GM18526 (cell line): ENCODE results near the gene IL1RAPL1.

ENCODE experiments used
- POLR2A ChIP-seq: IDR thresholded peaks from 3 replicates; pipeline ENCODE4 v1.6.1; 2011; ENCODE audit not compliant: insufficient read length; ENCODE audit errors: extremely low read depth

IL1RAPL1 gene

GRCh38 chrX:28697732-28698131, 110.5 kb downstream of the IL1RAPL1 start:
- no peak for TF ChIP-seq POLR2A

- TF ChIP-seq POLR2A = no peak
Measured at GRCh38 chrX:28701222-28701621, 114.0 kb downstream of the IL1RAPL1 start.

DNA sequence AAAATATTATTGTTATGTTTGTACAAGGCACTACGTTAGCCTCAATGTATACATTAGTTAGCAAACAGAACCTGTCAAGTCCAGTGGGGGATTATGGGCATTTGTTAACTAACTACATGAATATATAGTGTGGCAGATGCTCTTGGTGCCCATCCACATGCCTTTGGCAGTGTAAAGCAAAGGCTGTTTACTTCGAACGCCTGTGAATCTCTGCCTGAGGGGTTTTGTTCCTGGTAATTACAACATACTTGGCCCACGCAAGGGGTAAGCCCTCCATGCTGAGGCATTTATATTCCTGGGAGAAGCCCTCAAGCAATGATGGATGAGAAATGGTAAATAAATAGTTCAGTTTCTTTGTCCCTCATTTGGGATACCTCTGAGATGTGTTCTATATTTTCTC, 119.7 kb downstream of the IL1RAPL1 start:
- TF ChIP-seq POLR2A = no peak

GRCh38 chrX:28709421-28709820, 122.2 kb downstream of the IL1RAPL1 start:
- no peak for TF ChIP-seq POLR2A

DNA sequence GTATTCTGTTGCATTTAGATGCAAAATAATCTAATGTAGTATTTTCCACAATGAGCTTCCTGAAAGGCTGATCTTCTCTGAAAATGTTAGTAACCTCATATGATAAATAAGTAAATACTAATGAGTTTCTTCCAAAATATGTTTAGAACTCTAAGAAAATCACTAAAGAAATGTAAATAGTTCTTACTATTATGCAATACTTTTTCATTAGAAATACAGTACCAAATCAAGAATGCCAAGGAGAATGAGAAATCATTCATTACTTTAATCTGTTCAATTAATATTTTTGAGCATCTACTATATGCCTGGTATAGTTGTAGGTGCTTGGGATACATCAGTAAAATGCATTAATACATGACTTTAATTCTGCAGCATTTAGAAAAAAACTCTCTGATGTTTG, 130.6 kb downstream of the IL1RAPL1 start:
- no peak for TF ChIP-seq POLR2A

- no peak for TF ChIP-seq POLR2A
Measured at GRCh38 chrX:28718450-28718849, 131.2 kb downstream of the IL1RAPL1 start.

GRCh38 chrX:28719620-28720019, 132.4 kb downstream of the IL1RAPL1 start:
- TF ChIP-seq POLR2A = no peak

- TF ChIP-seq POLR2A = no peak
Measured at GRCh38 chrX:28752330-28752729, 165.1 kb downstream of the IL1RAPL1 start.

DNA sequence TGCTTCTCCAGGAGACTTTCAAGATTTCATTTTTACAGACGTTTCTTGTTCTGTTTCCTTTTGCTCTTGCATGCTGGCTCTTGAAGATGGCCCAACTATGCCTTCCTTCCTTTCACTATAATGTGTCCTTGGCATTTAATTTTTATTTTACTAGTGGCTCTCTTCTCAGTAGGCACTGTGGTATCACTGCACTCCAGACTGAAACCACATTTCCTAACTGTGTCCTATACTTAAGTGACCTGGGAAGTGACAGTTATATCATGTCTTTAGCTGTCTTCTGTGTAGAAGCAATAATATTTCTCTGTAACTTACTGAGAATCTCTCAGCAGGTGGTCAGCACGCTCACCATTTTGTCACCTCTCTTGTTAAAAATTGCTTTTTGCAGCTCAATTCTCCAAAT, 168.9 kb downstream of the IL1RAPL1 start:
- TF ChIP-seq POLR2A = no peak

- no peak for TF ChIP-seq POLR2A
Measured at GRCh38 chrX:28756647-28757046, 169.4 kb downstream of the IL1RAPL1 start.

GRCh38 chrX:28757290-28757689, 170.0 kb downstream of the IL1RAPL1 start:
- TF ChIP-seq POLR2A = no peak

DNA sequence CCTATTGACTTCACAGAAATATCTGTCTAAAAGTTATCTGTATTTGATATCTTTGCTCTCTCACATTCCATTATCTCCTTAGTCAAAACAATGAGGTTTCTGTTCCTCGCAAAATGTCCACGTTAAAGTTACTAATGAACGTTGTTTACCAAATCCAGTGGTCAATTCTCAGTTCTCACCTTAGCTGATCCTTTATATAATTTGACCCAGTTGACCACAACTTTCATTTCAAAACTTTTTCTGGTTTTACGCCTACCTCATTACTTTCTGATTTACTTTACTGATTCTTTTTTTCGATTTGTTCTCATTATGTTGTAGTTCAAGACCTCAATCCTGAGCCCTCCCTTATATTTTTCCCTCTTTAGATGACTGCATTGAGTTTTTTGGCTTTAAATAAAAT, 186.6 kb downstream of the IL1RAPL1 start:
- no peak for TF ChIP-seq POLR2A

DNA sequence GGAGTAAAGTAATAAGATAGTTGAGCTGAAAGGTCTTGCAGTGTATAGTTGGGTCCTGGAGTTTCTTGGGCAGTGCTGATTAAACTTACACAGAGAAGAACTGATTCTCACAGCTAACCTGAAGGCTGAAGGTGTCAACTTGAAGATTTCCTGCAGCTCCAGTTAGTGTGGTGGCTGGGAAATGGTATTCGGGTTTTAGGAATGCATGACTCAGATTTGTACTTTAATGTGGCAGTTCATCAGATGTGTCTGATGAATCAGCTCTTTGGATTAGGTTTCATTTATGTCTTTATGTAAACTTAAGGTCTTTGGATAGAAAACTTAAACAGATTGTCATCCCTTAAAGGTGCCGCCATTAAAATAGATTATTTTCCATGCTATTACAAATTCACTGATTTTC, 200.0 kb downstream of the IL1RAPL1 start:
- no peak for TF ChIP-seq POLR2A

GRCh38 chrX:28802625-28803024, 215.4 kb downstream of the IL1RAPL1 start:
- no peak for TF ChIP-seq POLR2A

GRCh38 chrX:28835991-28836390, 248.7 kb downstream of the IL1RAPL1 start:
- no peak for TF ChIP-seq POLR2A

DNA sequence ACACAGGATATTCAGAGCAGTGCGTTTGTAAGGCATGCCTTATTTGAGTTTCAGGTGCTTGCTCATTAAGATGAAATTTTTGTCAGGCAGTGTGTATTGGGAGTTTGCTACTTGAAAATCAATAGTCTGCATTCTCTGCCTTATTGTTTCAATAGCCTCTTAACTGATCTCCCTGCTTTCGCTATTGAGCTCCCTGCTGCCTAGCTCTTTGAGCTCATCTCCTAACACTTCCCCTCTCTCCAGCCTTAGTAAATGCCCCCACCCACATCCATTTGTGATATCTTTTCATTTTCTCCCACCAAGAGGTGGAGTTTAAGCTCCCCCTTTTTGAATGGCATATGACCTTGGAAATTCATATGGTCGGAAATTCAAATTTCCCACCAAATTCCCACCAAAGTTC, 256.6 kb downstream of the IL1RAPL1 start:
- TF ChIP-seq POLR2A = no peak

GRCh38 chrX:28847423-28847822, 260.2 kb downstream of the IL1RAPL1 start:
- no peak for TF ChIP-seq POLR2A

GRCh38 chrX:28848707-28849106, 261.5 kb downstream of the IL1RAPL1 start:
- no peak for TF ChIP-seq POLR2A
